Ureter (tissue), 1 donor: Measurements from ENCODE around the gene CPNE5. TPM values are rescaled to one million over a fixed set of nuclear protein-coding genes. Genes with fewer than 3 reads are reported as not detected.

Experiments
- DNase-seq: peaks from one replicate; pipeline ENCODE4 v3.0.0-alpha.2; 2020; ENCODE audit warnings: low spot score
- total RNA-seq: library from RNA; stranded (reverse); gene quantifications from one replicate; pipeline ENCODE4 v1.2.4, GENCODE V29; 2023
- donor health status: DM: yes; HTN: yes; CAD: no.

The CPNE5 gene
- total RNA-seq, 1 donor from 2014 or later = 3.6 TPM

DNA sequence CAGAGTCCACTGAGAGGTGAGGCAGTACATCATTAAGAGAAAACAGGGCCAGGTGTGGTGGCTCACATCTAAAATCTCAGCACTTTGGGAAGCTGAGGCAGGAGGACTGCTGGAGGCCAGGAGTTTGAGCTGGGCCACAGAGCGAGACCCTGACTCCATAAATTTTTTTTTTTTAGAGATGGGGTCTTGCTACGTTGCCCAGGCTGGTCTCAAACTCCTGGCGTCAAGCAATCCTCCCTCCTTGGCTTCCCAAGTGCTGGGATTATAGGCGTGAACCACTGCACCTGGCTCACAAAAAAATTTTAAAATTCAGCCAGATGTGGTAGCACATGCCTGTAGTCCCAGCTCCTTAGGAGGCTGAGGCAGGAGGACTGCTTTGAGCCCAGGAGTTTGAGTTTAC lies 18.1 kb upstream of the CPNE5 start:
- peak; percentile 5 for DNase-seq

DNA sequence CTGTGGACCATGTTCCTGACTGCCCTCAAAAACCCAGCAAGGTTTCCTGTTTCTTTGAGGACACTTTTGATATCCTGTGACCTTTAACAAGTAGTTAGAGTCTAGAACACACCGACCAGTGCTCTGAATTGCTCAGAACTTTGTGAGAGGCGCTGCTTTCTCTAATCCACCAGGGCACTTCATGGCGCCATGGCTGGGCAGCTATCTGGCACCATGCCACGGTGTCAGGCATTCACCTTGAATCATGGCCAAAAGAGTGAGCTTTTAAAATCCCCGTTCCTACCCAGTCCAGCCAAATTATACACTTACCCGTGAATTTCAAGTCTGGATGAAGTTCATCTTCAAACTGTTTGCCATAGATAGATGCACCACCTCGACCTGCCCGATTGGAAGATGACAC lies 17.0 kb upstream of the CPNE5 start:
- no peak for DNase-seq

DNA sequence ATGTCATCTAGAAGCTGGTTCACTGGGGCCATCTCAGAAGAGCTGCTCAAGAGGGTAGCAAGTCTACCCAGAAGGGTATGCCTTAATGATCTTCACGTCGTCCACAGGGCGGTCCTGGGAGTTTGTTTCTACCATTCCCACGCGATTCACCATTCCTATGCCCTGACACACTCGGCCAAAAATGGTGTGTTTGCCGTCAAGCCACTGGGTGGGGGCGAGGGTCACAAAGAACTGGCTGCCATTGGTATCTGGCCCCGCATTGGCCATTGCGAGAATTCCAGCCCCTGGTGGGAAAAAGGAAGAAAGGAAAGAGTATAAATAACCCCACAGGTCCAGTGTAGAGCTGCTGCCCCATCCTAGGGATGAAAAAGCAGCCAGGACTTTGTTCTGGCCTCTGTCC lies 16.5 kb upstream of the CPNE5 start:
- no peak for DNase-seq

DNA sequence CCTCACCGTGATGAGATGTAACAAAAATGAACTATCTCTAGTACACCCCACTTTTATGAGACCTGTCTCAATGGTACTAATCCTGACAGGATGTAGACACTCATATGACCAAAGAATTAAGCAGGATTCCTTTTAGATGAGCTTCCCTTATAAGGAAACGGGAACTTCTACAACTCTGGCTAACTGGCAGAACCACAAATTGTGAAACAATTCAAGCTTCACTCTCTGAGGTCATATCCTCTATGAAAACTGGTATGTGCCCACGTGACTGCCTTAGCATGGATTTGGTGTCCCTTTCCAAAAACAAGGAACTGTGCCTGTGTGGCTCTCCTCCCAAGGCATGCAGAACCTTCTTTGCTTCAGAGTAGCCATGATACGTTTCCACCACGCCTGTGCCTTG lies 14.1 kb upstream of the CPNE5 start:
- DNase-seq = no peak

DNA sequence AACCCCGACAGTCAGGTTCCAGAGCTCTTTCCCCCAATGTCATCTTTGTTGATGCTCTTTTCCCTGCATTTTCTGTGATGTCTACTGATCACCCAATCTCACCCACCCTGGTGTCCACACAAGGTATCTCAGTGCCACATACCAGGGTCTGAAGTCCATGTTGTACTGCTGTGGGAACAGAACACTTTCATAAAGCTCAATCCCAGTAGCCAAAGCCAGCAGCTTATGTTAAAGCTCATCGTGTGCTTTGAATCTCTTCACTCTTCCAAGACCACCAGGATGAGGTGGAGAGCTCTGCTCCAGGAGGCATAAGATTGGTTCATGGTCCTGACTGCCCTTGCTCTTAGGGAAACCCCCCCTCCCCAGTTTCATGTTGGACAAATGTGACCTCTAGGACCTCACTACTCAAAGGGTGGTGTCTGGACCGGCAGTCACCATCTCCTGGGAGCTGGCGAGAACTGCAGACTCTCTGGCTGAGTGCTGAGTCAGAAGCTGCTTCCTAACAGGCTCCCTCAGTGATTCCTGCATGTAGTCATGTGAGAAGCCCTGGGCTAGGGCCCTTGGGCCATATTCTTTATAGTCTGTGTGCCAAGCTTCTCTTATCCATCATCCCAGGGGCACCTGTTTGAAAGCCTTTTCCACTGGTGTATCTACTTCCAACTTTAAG lies 13.4 kb upstream of the CPNE5 start:
- no peak for DNase-seq

DNA sequence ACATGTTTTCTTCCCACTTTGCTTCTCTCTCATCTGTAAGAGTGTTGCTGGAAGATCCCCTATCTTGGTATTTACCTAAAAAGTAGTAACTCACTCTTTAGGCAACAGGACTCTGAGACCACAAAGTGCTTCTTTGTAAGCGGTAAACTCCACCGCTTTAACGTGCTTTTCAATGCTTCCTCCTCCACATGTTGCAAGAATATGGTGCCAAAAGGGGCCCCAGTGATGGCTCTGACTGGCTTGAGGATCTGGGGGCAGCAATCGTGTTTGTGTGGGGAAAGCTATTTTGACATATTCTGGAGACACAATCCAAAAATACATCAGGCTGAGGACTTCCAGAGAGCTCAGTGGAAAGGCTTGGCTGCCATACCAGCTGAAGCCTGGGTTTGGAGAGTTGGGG lies 12.4 kb upstream of the CPNE5 start:
- DNase-seq = no peak

DNA sequence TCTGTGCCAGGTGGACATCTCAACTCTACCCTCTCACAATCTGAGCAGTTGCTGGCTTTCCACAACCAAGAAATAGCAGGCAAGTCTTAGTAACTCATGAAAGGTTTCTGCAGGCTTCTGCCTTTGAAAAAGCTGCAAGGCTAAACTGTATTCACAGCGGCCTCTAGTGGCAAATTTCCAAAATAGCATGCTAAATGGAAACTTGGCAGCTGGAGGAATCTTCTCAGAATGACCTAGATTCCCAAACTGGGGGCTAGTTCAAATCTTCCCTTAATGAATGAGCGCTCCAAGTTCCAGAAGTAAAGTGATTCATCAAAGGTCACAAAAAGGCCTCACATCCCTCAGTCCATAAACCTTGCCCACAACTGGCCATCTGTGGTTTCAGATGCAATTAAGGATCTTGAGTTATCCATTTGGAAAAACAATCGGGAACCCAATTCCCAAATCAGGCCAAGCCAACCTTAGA lies 11.9 kb upstream of the CPNE5 start:
- DNase-seq = peak; percentile 74

DNA sequence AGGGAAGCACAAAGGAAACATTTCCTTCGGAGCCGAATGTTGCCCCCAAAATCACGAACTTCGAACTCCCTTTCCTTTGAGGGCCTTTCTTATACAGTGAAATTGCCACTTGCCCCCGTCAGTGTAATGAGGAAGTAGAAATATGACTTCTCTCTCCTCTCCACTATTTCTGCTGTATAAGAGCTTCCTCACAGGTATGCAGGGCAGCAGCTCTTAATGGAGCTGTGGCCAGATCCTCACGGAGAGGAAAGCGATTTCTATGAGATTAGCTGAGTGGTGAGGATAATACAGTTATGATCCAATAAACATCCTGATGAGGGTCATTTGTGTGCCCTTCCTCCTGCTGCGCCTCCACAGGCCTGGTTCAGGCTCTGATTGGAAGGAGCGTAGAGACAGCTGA lies 10.8 kb upstream of the CPNE5 start:
- DNase-seq = no peak

DNA sequence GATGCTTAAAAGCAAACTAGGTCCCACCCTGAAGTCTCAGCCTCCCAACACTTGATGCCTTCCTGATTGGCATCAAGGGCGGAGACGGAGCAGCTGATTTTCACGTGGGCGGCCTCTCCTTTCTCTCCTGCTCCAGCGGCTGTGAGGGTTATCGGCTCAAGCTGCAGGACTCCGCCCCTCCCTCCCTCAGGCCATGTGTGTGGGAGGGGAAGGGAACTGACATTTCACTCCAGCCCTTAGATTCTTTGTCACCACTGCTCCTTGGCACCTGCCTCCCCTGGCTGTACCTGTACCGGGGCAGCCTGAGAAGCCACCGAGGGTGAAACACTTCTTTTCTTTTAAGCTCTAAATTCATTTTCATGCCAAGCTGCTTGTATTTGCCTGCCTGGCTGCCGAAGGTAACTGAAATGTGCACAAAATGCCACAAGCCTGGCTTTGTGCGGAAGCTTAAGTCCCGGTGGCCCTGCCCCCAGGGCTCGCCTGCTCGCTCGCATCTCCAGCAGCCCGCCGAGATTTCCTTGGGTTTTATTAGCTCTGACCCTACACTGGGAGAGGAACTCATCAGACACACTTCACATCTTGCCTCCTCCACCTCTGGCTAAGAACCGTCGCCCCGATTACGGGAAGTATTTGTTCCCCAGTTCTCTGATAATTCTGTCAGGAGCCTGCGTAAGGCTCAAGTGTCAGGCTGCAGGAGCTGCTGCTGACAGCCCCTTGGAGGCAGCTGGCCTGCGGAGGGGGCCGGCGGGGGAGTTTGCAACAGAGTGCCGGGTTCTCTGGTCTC lies 9.6 kb upstream of the CPNE5 start:
- DNase-seq = peak; percentile 77

DNA sequence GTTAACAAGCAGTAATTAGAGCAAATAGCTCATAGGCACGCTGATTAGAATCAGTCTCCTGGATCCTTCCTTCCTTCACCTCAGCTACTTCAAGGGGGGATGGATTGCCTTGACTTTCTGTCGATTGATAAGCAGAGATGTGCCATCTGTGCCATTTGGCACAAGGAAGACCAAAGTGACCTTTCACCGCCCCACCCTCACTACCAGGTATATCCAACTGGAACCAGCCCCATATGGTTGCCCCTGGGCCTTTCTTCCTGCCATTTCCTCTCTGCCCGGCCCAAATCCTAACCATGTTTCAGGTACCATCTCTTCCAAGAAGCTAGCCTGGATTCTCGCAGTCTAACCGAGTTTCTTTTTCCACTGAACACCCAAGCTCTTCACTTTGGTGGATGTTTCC lies 8.7 kb upstream of the CPNE5 start:
- DNase-seq = no peak

DNA sequence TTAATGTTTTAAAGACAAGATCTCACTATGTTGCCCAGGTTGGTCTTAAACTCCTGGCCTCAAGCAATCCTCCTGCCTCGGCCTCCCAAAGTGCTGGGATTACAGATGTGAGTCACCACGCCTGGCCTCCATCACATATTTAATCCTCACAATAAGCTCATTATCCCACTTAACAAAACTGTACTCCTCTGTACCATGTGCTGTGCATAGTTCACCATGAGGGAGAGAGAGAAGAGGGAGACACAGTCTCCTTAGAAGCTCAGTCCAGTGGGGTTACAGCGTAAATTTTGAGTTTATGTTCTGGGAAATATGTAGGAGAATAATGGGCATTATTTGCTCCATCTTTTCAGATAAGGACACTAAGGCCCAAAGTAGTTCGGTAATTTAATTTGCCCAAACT lies 7.9 kb upstream of the CPNE5 start:
- no peak for DNase-seq

DNA sequence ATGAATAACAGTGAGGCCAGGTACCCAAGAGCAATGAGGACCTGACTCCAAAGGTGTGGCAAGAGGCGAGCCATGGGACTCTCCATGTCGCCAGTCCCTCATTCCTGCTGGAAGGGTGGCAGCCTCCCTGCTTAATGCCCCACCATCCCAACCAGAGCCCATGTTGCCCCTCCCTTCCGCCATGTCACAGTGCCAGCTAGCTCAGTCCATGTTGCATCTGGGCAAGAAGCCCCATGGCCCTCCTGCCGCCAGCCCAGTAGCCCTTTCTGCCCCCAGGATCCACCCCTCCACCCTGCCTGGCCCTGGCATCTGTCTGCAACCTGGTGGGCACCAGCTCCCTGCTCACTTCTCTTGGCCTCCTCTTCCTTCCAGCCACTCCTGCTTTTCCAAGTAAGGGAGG lies 6.0 kb upstream of the CPNE5 start:
- no peak for DNase-seq

DNA sequence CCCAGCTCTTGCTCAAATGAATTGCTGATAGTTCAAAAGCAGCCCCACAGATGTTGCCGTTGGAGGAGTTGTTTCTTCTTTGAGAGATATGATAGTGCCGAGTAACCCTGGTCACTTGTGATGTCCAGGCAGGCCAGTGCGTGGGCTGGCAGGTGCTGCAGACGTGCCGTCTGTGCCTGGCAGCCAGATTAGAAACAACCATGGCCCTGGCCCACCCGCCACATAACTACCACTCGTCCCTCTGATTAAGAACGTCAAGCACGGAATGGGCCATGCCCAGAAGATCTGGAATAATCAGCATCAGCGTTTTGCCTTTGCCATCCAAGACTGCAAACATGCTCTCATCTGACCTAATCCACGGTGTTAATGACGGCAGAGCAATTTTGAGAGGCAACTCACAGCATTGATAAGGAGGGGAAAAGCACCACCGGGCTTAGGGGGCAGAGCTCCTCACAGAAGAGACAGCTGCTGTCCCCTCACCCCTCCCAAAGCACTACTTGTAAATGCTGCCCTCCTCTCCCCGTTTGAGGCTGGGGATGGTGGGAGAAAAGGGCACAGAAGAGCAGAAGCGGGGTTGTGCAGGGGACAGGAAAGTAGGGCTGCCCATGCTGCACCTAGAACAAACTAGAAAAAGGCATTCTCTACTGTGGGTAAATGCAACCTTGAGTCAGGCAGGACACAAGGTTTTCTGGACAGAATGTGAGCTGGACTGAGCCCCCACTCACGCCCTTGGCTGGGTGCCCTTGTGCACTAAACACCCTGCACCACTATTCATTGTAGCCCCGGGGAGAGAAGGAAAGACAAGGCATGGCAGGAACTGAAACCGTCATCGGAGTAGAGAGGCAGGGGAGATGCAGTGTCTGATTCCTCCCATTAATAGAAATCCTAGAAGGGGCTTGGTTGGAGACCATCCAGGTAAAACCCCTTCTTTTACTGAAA lies 5.3 kb upstream of the CPNE5 start:
- no peak for DNase-seq

DNA sequence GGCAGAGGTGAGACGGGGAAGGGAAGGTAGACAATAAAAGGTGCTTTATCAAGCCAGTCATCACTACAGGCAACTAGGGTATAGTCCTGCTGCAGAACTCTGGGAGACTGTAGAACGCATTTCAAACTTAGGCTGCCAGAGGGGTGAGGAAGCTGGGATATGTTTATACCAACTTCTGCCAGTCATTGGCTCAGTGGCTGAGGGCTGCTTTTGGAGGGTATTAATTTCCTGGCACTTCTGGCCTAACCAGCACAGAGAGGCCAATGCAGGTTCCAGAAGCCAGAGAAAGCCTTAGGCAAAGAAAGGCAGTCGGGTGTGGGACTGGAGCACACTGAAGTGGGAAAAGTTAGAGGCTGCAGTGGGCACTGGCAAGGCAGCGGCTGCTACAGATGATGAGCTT lies 3.9 kb upstream of the CPNE5 start:
- DNase-seq = no peak

DNA sequence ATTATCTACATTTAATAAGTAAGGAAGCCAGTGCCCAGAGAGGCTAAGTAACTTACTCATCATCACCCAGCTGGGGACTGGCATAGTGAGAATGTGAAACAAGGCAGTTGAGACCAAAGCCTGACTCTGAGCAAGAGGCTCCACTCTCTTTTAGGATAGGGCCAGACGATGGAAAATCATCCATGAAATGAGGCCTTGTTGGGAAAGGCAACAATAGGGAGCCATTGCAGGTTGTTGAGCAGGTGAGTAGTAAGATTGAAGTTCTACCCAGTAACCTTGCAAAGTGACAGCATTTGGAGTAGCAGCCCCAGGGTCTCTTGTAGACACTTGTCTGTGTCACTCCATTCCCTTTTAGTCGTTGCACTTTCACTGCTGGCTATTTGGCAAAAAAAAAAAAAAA lies 2.5 kb upstream of the CPNE5 start:
- DNase-seq = no peak

DNA sequence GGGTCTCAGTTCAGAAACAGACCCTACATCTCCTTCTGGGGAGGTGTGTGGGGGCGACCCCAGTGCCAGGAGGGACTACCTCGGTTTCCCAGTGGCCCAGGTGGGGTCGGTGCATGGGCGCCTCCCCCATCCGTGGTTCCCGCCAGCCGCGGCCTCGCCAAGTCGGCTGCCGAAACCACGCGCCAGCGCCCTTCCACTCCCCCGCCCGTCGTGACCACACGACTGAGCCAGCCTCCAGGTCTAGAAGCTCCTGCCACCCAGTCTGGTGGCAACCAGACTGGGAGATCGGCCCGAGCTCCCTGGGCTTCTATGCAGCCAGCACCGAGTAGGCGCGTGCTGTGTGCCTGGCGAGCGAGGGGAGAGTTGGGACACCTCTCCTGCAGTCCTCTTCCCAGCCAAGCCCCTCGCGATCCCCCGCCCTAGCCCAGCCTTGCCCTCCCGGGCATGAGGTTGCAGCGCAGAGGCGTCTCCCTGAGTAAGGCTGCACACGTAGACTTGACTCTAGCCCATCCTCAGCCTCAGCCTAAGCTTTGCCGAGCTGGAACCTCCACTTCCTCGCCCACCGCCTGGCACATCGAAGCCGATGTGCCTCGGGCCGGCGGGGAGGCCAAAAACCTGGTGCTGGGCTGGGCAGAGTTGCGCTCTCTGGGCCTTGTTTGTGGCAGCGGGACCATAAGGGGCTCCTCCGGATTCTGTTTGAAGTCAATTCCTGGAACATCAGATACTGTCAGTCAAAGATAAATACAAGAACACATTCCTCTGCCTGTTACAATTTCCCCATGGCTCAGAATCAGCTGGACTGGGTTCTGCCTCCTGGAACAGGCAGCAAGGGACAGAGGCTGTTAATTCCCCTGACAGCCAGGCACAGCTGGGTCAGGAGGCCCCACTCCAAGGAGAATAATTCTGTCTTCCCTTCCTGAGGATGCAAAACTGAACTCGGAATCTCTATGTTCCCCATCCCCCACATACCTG lies 1.5 kb upstream of the CPNE5 start:
- no peak for DNase-seq

DNA sequence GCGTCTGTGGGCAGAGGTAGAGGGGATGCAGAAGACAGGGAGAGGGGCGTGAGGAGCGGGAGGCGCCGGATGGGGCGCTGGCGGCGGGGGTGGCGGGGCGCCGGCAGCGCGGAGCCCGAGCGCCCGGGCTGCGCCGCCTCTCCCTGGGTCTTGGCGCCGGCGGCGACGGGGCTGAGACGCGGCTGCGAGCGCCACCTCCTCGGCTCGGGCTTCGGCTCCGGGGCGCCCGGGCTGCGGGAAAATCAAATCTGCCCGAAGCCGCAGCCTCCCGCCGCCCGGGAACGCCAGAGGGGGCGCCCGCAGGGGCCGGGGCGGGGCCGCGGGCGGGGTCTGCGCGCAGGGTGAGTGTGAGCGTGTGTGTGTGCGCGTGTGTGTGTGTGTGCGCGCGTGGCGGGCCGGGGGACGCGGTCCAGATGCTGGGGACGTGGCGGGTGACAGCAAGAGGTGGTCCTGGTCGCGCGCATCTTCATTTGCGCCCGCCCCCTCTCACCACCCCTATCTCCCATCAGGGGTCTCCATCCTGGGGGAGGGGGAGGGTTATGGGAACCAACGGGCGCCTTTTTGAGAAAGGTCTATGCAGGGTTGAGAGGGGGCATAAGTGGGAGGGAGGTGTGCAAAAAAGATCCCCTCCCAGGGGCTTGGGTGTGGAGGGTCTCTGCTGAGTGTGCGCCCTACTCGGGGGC lies 646 bp upstream of the CPNE5 start:
- DNase-seq = no peak

DNA sequence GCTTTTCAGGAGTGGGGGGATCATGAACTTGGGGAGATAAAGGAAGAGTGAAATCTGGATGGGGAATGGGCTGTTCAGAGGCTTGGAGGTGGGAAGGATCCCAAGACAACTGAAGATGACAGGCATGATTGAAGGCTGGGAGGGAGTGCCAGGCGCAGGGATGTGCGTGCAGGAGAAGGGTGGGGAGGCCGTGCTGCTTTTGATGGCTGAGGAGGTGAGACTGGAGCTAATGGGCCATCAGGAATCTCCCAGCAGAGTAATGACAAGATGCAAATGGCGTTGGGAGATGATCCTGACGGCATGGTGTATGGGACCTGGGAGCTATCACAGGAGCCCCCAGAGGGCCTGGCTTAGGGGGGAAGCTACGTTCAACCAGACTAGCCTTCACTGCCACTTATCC lies 1.6 kb downstream of the CPNE5 start:
- no peak for DNase-seq

DNA sequence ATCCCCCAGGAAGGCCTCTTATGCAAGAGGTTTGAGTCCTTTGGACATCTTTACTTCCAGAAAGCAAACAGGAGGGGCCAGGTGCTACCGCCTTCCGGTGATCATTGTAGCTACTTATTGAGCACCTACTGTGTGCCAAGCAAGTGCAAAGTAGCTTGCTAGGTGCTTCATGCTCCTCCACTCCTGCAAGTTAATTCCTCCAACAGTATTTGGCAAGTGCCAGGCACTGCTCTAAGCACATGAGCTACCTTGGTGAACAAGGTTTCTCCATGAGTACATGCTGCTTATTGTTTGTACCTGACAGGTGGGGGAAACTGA lies 2.3 kb downstream of the CPNE5 start:
- no peak for DNase-seq

DNA sequence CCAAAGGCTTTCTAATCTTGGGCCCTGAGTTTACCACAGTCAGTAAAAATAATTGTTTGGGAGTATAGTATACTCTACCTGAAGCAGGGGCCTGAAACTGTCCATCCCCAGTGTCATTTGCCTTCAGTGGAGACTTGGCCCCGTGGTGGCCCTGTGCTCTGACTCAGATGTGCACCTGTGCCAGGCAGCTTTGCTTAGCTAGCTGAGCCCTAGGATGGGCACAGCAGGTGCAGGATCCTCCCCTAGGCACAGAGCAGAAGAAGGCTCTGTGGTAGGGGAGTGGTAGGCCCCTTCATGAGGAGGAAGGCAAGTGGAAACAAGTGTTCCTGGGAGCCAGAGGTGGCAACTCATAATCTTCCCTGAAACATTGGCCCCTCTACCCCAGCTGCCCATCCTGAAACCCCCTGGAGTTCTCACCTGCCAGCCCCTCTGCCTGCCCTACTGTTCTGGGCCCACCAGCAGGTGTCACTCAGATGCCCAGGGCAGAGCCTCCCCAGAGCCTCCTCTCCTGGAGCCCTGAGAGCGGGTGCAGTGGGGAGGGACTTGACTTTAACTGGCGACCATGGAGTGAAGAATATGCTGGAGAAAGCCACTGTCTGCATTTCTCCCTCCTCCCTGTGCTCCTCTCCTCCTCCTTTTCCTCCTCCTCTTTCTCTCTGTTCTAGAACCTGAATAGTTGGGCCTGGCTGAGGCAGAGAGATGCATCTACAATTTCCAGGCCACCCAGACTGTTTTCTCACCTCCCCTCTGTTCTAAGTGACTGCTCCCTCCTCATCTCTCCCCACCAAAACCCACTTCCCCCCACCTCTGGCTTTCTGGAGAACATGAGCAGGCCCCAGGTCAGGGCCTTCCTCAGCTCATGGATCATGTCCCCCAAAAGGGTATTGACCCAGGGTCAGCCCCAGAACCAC lies 2.9 kb downstream of the CPNE5 start:
- DNase-seq = no peak
